Activated naive CD4-positive, alpha-beta T cell treated with anti-CD3 and anti-CD28 coated beads, Interleukin-2, amount 10 ng/mL, durations not matched to agents 7 days and 5 days (primary cell): ENCODE data around the gene FCHO1.

Source experiments
- CTCF ChIA-PET: fragments of 350-600 bp; sonication (Branson Sonifier 250); formaldehyde crosslinking; loops from one replicate; lab custom pipeline; 2021; ENCODE audit warnings: antibody characterized with exemption; lab: Charles Lee
- DNase-seq: peaks from one replicate; pipeline ENCODE4 v3.0.0-alpha.2; 2020
- H3K27ac Mint-ChIP-seq: one replicate; pipeline ENCODE4 v1.8.0; 2021; ENCODE audit warnings: mild to moderate bottlenecking, moderate library complexity, mixed read lengths
- H3K27me3 Mint-ChIP-seq: one replicate; pipeline ENCODE4 v1.8.0; 2021; ENCODE audit warnings: mild to moderate bottlenecking, mixed read lengths
- H3K36me3 Mint-ChIP-seq: one replicate; pipeline ENCODE4 v1.8.0; 2021; ENCODE audit warnings: mixed read lengths
- H3K4me1 Mint-ChIP-seq: one replicate; pipeline ENCODE4 v1.8.0; 2021; ENCODE audit warnings: mixed read lengths
- H3K4me3 Mint-ChIP-seq: one replicate; pipeline ENCODE4 v1.8.0; 2021; ENCODE audit warnings: mild to moderate bottlenecking, moderate library complexity, mixed read lengths
- H3K9me3 Mint-ChIP-seq: one replicate; pipeline ENCODE4 v1.8.0; 2021; ENCODE audit warnings: mixed read lengths

Gene FCHO1

GRCh38 chr19:17722655-17723240 lies 28.5 kb upstream of the FCHO1 start:
- Mint-ChIP-seq H3K27ac (no peak overlapping the region), H3K9me3 (no peaks in the 10 kb centered on the region), H3K4me3 (no peak overlapping the region), H3K27me3 (no peaks in the 10 kb centered on the region), H3K4me1 (peaks cover 40% of the 10 kb centered on the region), H3K36me3 (peaks cover 24% of the 10 kb centered on the region)
- CTCF ChIA-PET = interaction anchor here (1.1 to 1.3 kb wide), 2 partner anchors 19 to 62 kb away, joined by 3 to 4 read pairs; no protein-coding TSS in a partner anchor
- DNase-seq = no peak

- CTCF ChIA-PET = interaction anchor here (0.6 to 2.1 kb wide), 4 partner anchors 20 to 126 kb away, joined by 3 to 5 read pairs (median 3); partner anchors contain the start of gene FCHO1
- Mint-ChIP-seq H3K27me3 (no peaks in the 10 kb centered on the region), H3K27ac (no peak overlapping the region), H3K9me3 (no peaks in the 10 kb centered on the region), H3K4me3 (no peak overlapping the region), H3K4me1 (peaks cover 30% of the 10 kb centered on the region), H3K36me3 (peaks cover 32% of the 10 kb centered on the region)
- DNase-seq = no peak
Measured at GRCh38 chr19:17724655-17725054, 26.6 kb upstream of the FCHO1 start.

DNA sequence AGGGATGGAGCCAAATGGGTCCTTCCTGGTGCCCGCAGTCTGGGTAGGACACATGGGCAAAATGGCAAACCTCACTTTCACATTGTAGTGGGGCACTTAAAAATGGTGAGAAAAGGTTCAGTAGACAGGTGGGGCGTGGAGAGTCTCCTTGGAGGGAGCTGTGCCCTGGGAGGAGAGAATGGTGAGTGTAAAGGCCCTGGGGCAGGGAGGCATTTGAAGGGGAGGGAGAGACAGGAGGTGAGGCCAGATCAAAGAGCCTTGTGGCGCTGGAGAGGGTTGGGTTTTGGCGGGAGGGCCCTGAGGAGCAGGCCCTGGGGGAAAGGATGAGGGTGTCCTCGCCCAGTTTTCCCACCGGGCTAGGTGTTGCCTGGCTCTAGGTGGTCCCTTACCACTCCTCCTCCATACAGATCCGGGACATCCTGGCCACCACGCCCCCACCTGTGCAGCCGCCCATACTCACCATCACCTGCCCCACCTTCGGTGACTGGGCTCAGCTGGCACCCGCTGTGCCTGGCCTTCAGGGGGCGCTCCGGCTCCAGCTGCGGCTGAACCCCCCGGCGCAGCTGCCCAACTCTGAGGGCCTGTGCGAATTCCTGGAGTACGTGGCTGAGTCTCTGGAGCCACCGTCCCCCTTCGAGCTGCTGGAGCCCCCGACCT lies 25.7 kb upstream of the FCHO1 start:
- CTCF ChIA-PET = interaction anchor here (0.5 to 2.1 kb wide), 2 partner anchors 21 to 138 kb away, joined by 4 to 5 read pairs; no protein-coding TSS in a partner anchor
- Mint-ChIP-seq H3K4me3 (no peak overlapping the region), H3K4me1 (peaks cover 22% of the 10 kb centered on the region), H3K27me3 (no peaks in the 10 kb centered on the region), H3K27ac (no peak overlapping the region), H3K36me3 (peaks cover 40% of the 10 kb centered on the region), H3K9me3 (no peaks in the 10 kb centered on the region)
- no peak for DNase-seq

GRCh38 chr19:17726136-17726741 lies 25.0 kb upstream of the FCHO1 start:
- peaks cover 17% of the 10 kb centered on the region for H3K4me1 Mint-ChIP-seq
- H3K9me3 Mint-ChIP-seq = no peaks in the 10 kb centered on the region
- peaks cover 44% of the 10 kb centered on the region for H3K36me3 Mint-ChIP-seq
- H3K27ac Mint-ChIP-seq = no peak overlapping the region
- no peak overlapping the region for H3K4me3 Mint-ChIP-seq
- no peaks in the 10 kb centered on the region for H3K27me3 Mint-ChIP-seq
- CTCF ChIA-PET = no interaction called here
- DNase-seq = no peak

DNA sequence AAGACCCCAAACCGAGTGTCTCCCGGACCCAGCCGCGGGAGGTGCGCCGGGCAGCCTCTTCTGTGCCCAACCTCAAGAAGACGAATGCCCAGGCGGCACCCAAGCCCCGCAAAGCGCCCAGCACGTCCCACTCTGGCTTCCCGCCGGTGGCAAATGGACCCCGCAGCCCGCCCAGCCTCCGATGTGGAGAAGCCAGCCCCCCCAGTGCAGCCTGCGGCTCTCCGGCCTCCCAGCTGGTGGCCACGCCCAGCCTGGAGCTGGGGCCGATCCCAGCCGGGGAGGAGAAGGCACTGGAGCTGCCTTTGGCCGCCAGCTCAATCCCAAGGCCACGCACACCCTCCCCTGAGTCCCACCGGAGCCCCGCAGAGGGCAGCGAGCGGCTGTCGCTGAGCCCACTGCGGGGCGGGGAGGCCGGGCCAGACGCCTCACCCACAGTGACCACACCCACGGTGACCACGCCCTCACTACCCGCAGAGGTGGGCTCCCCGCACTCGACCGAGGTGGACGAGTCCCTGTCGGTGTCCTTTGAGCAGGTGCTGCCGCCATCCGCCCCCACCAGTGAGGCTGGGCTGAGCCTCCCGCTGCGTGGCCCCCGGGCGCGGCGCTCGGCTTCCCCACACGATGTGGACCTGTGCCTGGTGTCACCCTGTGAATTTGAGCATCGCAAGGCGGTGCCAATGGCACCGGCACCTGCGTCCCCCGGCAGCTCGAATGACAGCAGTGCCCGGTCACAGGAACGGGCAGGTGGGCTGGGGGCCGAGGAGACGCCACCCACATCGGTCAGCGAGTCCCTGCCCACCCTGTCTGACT lies 24.1 kb upstream of the FCHO1 start:
- peaks cover 48% of the 10 kb centered on the region for H3K36me3 Mint-ChIP-seq
- H3K4me3 Mint-ChIP-seq = no peak overlapping the region
- H3K27me3 Mint-ChIP-seq = no peaks in the 10 kb centered on the region
- CTCF ChIA-PET = no interaction called here
- no peaks in the 10 kb centered on the region for H3K9me3 Mint-ChIP-seq
- peaks cover 10% of the 10 kb centered on the region for H3K4me1 Mint-ChIP-seq
- H3K27ac Mint-ChIP-seq = no peak overlapping the region
- no peak for DNase-seq

DNA sequence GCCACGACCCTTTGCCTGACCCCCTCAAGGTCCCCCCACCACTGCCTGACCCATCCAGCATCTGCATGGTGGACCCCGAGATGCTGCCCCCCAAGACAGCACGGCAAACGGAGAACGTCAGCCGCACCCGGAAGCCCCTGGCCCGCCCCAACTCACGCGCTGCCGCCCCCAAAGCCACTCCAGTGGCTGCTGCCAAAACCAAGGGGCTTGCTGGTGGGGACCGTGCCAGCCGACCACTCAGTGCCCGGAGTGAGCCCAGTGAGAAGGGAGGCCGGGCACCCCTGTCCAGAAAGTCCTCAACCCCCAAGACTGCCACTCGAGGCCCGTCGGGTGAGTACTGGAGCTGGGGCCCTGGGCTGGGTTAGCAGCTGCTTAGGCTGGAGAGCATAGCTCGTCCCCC lies 23.4 kb upstream of the FCHO1 start:
- Mint-ChIP-seq H3K27me3 (no peaks in the 10 kb centered on the region), H3K9me3 (no peaks in the 10 kb centered on the region), H3K27ac (no peak overlapping the region), H3K4me1 (peaks cover 6% of the 10 kb centered on the region), H3K4me3 (no peak overlapping the region), H3K36me3 (peaks cover 53% of the 10 kb centered on the region)
- no peak for DNase-seq
- CTCF ChIA-PET = interaction anchor here (1.6 kb wide), 1 partner anchor 39 kb away, joined by 4 read pairs; no protein-coding TSS in a partner anchor

DNA sequence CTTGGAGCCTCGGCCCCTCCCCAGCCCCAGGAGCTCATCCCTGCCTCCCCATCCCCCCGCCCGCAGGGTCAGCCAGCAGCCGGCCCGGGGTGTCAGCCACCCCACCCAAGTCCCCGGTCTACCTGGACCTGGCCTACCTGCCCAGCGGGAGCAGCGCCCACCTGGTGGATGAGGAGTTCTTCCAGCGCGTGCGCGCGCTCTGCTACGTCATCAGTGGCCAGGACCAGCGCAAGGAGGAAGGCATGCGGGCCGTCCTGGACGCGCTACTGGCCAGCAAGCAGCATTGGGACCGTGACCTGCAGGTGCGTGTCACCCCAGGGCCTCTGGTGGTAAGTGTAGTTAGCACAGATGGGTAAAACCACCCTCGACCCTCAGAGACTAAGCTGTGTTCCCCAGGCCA lies 18.1 kb upstream of the FCHO1 start:
- CTCF ChIA-PET = no interaction called here
- Mint-ChIP-seq H3K36me3 (peaks cover 55% of the 10 kb centered on the region), H3K4me1 (peaks cover 4% of the 10 kb centered on the region), H3K27me3 (no peaks in the 10 kb centered on the region), H3K27ac (no peak overlapping the region), H3K9me3 (no peaks in the 10 kb centered on the region), H3K4me3 (no peak overlapping the region)
- DNase-seq = no peak

GRCh38 chr19:17734146-17734545 lies 17.1 kb upstream of the FCHO1 start:
- CTCF ChIA-PET = no interaction called here
- H3K4me3 Mint-ChIP-seq = no peak overlapping the region
- H3K27me3 Mint-ChIP-seq = no peaks in the 10 kb centered on the region
- H3K9me3 Mint-ChIP-seq = no peaks in the 10 kb centered on the region
- peaks cover 48% of the 10 kb centered on the region for H3K36me3 Mint-ChIP-seq
- no peak for DNase-seq
- H3K27ac Mint-ChIP-seq = no peak overlapping the region
- H3K4me1 Mint-ChIP-seq = peaks cover 7% of the 10 kb centered on the region

- CTCF ChIA-PET = no interaction called here
- H3K36me3 Mint-ChIP-seq = peaks cover 41% of the 10 kb centered on the region
- H3K27me3 Mint-ChIP-seq = no peaks in the 10 kb centered on the region
- no peak overlapping the region for H3K4me3 Mint-ChIP-seq
- H3K9me3 Mint-ChIP-seq = no peaks in the 10 kb centered on the region
- no peak for DNase-seq
- H3K27ac Mint-ChIP-seq = no peak overlapping the region
- peaks cover 11% of the 10 kb centered on the region for H3K4me1 Mint-ChIP-seq
Measured at GRCh38 chr19:17735410-17735809, 15.9 kb upstream of the FCHO1 start.

GRCh38 chr19:17737690-17738153 lies 13.6 kb upstream of the FCHO1 start:
- no peak overlapping the region for H3K4me3 Mint-ChIP-seq
- no peaks in the 10 kb centered on the region for H3K27me3 Mint-ChIP-seq
- no peak for DNase-seq
- H3K36me3 Mint-ChIP-seq = peaks cover 28% of the 10 kb centered on the region
- CTCF ChIA-PET = no interaction called here
- H3K27ac Mint-ChIP-seq = no peak overlapping the region
- no peaks in the 10 kb centered on the region for H3K9me3 Mint-ChIP-seq
- H3K4me1 Mint-ChIP-seq = peaks cover 7% of the 10 kb centered on the region

- CTCF ChIA-PET = no interaction called here
Measured at GRCh38 chr19:17739121-17739875, 12.0 kb upstream of the FCHO1 start.

GRCh38 chr19:17741456-17741855 lies 9.8 kb upstream of the FCHO1 start:
- CTCF ChIA-PET = interaction anchor here (0.7 kb wide), 1 partner anchor 118 kb away, joined by 5 read pairs; no protein-coding TSS in a partner anchor
- DNase-seq = no peak
- Mint-ChIP-seq H3K27ac (no peak overlapping the region), H3K4me3 (no peak overlapping the region), H3K9me3 (no peaks in the 10 kb centered on the region), H3K4me1 (peaks cover 17% of the 10 kb centered on the region), H3K36me3 (peaks cover 10% of the 10 kb centered on the region), H3K27me3 (no peaks in the 10 kb centered on the region)

More at GRCh38 chr19:17739121-17739875, 12.0 kb upstream of the FCHO1 start:
- H3K27ac Mint-ChIP-seq = peak overlapping the region; percentile 65
- no peak for DNase-seq
- peaks cover 18% of the 10 kb centered on the region for H3K36me3 Mint-ChIP-seq
- H3K4me3 Mint-ChIP-seq = no peak overlapping the region
- no peaks in the 10 kb centered on the region for H3K27me3 Mint-ChIP-seq
- peaks cover 9% of the 10 kb centered on the region for H3K4me1 Mint-ChIP-seq
- H3K9me3 Mint-ChIP-seq = no peaks in the 10 kb centered on the region

GRCh38 chr19:17743874-17744580 lies 7.2 kb upstream of the FCHO1 start:
- CTCF ChIA-PET = no interaction called here
- Mint-ChIP-seq H3K27me3 (no peaks in the 10 kb centered on the region), H3K36me3 (peaks cover 10% of the 10 kb centered on the region), H3K27ac (no peak overlapping the region), H3K4me1 (peaks cover 34% of the 10 kb centered on the region), H3K4me3 (no peak overlapping the region), H3K9me3 (no peaks in the 10 kb centered on the region)
- no peak for DNase-seq
